ENCODE data around the gene PHF8. TPM values are rescaled to one million over a fixed set of nuclear protein-coding genes. Genes with fewer than 3 reads are reported as not detected.

PHF8 gene
- total and polyA plus RNA-seq, 8 donors: 3.4 to 65.2 (median 13.7) TPM

DNA sequence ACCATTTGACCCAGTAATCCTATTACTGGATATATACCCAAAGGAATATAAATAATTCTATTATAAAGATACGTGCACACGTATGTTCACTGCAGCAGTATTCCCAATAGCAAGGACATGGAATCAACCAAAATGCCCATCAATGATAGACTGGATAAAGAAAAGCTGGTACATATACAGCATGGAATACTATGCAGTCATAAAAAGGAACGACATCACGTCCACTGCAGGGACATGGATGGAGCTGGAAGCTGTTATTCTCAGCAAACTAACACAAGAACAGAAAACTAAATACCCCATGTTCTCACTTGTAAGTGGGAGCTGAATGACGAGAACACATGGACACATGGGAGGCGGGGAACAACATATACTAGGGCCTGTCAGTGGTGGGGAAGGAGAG lies 69.7 kb downstream of the PHF8 start:
- no peaks in the 10 kb centered on the region for H3K4me1 ChIP-seq
- H3K27ac ChIP-seq: no peak overlapping the region
- H3K36me3 ChIP-seq: peaks cover 0 to 52% (median 36%) of the 10 kb centered on the region in 4 donors
- TF ChIP-seq EP300 (IDR thresholded peaks at IDR 0.05) (no peak), POLR2A (IDR thresholded peaks at IDR 0.05) (no peak), POLR2AphosphoS5 (IDR thresholded peaks at IDR 0.05) (no peak)
- TF ChIP-seq, protein P1, sequence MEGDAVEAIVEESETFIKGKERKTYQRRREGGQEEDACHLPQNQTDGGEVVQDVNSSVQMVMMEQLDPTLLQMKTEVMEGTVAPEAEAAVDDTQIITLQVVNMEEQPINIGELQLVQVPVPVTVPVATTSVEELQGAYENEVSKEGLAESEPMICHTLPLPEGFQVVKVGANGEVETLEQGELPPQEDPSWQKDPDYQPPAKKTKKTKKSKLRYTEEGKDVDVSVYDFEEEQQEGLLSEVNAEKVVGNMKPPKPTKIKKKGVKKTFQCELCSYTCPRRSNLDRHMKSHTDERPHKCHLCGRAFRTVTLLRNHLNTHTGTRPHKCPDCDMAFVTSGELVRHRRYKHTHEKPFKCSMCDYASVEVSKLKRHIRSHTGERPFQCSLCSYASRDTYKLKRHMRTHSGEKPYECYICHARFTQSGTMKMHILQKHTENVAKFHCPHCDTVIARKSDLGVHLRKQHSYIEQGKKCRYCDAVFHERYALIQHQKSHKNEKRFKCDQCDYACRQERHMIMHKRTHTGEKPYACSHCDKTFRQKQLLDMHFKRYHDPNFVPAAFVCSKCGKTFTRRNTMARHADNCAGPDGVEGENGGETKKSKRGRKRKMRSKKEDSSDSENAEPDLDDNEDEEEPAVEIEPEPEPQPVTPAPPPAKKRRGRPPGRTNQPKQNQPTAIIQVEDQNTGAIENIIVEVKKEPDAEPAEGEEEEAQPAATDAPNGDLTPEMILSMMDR (IDR thresholded peaks at IDR 0.05): no peak
- 88 to 100% (median 96%) methylated on average over 6 of the region's 6 CpGs for WGBS, 5 donors
- H3K4me3 ChIP-seq: no peak overlapping the region
- no peak for DNase-seq
- no peaks in the 10 kb centered on the region for H3K27me3 ChIP-seq
- intact Hi-C loops (cut with DNase I; ENCODE audit: low total_unique reads): no loop called here
- H3K9me3 ChIP-seq: peaks cover 0 to 10% (median 4%) of the 10 kb centered on the region in 4 donors

- H3K27me3 ChIP-seq: no peaks in the 10 kb centered on the region
- H3K36me3 ChIP-seq: peaks cover 0 to 46% (median 18%) of the 10 kb centered on the region in 4 donors
- intact Hi-C loops (cut with DNase I; ENCODE audit: low total_unique reads): no loop called here
- 67 to 96% (median 93%) methylated on average over 3 of the region's 3 CpGs for WGBS, 5 donors
- peaks cover 0 to 20% (median 10%) of the 10 kb centered on the region in 4 donors for H3K9me3 ChIP-seq
- no peaks in the 10 kb centered on the region for H3K4me1 ChIP-seq
- H3K4me3 ChIP-seq: no peak overlapping the region
- DNase-seq: no peak
- TF ChIP-seq, protein P1 (IDR thresholded peaks at IDR 0.05): no peak
- TF ChIP-seq EP300 (IDR thresholded peaks at IDR 0.05) (no peak), POLR2A (IDR thresholded peaks at IDR 0.05) (no peak), POLR2AphosphoS5 (IDR thresholded peaks at IDR 0.05) (no peak)
- H3K27ac ChIP-seq: no peak overlapping the region
Observed at GRCh38 chrX:53969540-53969939, 74.7 kb downstream of the PHF8 start.

- intact Hi-C loops (cut with DNase I; ENCODE audit: low total_unique reads): no loop called here
- Histone ChIP-seq H3K4me1 (no peaks in the 10 kb centered on the region), H3K4me3 (no peak overlapping the region), H3K9me3 (no peaks in the 10 kb centered on the region), H3K27ac (no peak overlapping the region), H3K36me3 (peaks cover 0 to 53% (median 40%) of the 10 kb centered on the region in 4 donors), H3K27me3 (no peaks in the 10 kb centered on the region)
- WGBS, 5 donors: 65 to 94% (median 87%) methylated on average over 3 of the region's 3 CpGs
- no peak for DNase-seq
- TF ChIP-seq POLR2AphosphoS5 (IDR thresholded peaks at IDR 0.05) (no peak), POLR2A (IDR thresholded peaks at IDR 0.05) (no peak), EP300 (IDR thresholded peaks at IDR 0.05) (no peak)
- TF ChIP-seq, protein P1 (IDR thresholded peaks at IDR 0.05): no peak
Observed at GRCh38 chrX:53950130-53950733, 94.0 kb downstream of the PHF8 start.

DNA sequence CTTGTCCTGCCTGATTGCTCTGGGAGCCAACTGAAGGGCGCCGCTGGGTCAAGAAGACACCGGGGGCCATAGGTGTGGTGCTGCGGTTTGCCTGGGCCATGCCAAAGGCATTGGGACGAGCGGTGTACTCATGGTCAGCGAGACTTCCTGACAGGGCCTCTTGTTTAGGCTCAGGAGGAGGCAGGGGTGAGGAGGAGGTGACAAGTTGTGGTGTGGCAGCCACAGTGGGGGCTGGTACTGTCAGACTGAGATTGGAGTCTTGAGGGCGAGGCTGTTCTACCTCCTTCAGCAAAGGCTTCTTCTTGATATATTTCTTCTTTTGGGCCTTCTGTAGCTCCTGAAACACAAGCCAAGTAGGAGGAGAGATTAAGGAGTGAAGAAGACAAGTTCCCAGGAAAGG lies 104.1 kb downstream of the PHF8 start:
- intact Hi-C loops (cut with DNase I; ENCODE audit: low total_unique reads): no loop called here
- 80 to 98% (median 95%) methylated on average over 7 to 8 of the region's 8 CpGs for WGBS, 5 donors
- H3K9me3 ChIP-seq: no peaks in the 10 kb centered on the region
- peaks cover 0 to 4% (median 0%) of the 10 kb centered on the region in 3 donors for H3K27me3 ChIP-seq
- no peak overlapping the region for H3K4me3 ChIP-seq
- no peak overlapping the region for H3K27ac ChIP-seq
- TF ChIP-seq POLR2A (IDR thresholded peaks at IDR 0.05): no peak
- TF ChIP-seq, protein P1 (IDR thresholded peaks at IDR 0.05): no peak
- TF ChIP-seq POLR2AphosphoS5 (IDR thresholded peaks at IDR 0.05): no peak
- TF ChIP-seq EP300 (IDR thresholded peaks at IDR 0.05): no peak
- H3K4me1 ChIP-seq: no peaks in the 10 kb centered on the region
- no peak for DNase-seq
- H3K36me3 ChIP-seq: peaks cover 3 to 80% (median 69%) of the 10 kb centered on the region in 4 donors

All from stomach (tissue), 9 donors.